GM21447 (cell line): ENCODE measurements around the gene PDP2.

Experiments used
- ATAC-seq: cut with Tn5 transposase; IDR thresholded peaks from one replicate; pipeline ENCODE4 v1.9.1; 2021; ENCODE audit not compliant: unreplicated experiment

PDP2 gene

DNA sequence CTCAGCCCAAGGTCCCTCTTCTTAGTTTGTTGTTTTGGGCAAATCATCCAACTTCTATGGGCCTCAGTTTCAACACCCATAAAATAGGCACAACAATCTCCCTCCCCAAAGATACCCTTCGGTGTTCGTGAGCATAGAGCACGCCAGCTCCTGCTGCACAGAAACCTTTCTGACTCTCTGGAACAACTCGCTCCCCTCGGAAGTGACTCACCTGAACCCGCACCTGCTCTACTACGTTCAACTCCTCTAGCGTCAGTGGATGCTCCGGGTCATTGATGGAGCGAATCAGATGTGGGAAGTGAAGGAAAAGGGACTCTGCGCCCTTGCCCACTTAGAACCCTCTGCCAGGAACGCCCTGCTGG is 53.4 kb downstream of the PDP2 start:
- ATAC-seq = peak; percentile 22

DNA sequence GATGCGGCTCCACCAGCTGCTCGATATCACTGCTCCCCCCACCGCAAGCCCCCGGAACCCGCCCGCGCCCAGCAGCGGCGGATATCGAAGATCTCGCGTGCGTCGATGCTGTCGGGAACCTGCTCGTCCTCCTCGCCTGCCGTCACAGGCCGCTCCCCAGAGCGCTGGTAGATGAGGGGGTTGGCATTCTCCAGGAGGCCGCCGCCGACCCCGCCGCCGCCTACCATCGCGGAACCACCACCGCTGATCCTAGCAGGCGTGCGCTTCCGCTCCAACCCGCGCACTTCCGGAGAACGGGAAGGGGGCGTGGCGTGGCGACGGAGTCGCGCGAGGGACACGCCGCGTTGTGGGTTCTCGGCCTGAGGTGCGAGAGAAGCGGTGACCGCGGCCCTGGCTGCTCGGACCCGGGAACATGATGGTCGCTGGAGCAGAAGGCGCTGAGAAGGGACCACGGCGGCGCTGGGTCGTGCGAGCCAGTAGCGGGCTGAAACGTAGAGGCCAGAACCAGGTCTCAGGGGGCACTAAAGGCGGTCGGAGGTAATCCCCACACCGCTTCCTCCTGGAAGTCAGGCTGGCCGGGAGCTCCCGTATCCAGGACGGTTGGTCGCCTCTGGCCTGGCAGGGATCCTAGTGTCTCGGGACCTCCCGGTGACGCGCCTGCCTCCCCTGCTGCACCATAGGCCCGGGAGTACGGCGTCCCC is 54.0 kb downstream of the PDP2 start, which contains the start of gene CIAO2B:
Gene CIAO2B (minus strand): TSS at position 265 of the 701 bp plus-strand sequence. CDS start 38 bp downstream, at position 227.
- ATAC-seq = peak; percentile 66

DNA sequence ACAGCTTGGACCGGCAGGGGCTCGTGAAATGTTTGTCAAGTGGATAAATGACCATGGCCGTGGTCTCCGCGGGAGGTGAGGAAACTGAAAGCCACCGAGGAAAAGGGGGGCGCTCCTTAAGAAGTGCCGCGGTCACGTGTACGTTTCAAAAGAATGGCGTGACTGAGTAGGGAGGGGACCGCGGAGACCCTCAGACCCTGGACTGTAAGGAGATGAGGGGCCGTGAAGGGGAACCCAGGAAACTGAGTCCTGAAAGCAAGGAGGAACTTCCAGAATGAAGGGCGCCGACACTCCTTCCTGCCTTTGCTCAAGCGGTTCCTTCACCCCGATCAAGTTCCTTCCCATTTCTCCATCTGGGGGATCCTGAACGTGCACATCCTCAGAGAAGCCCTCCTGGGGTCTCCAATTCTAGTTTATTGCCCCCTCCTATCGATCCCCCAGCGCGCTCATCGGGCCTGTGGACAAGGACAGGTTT is 54.6 kb downstream of the PDP2 start:
- ATAC-seq = peak; percentile 14

DNA sequence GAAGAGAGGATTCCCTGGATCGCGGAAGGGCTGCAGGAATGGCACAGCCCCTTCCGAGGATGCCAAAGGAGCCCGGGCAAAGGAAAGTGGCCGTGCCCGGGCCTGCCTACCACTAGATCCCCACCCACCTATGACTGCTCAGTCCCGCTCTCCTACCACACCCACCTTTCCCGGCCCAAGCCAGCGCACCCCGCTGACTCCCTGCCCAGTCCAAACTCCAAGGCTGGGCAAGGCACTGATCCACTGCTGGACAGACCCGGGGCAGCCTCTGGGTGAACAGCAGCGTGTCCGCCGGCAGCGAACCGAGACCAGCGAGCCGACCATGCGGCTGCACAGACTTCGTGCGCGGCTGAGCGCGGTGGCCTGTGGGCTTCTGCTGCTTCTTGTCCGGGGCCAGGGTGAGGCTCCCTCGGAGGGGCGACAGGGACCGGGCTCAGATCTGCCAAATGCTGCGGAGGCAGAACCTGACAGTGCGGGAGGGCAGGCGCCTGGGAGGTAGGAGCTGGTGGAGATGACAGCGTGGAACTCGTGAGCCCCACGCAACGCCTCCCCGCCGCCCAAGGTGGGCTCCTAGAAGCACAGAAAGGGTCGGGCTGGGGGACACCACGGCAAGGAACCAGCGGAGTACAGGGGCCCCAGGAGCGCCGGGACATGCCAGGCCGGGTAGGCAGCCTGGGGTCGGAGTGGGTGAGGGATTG is 55.1 kb downstream of the PDP2 start, which contains the start of gene CES2:
Gene CES2 (plus strand): TSS at position 203 of the 698 bp plus-strand sequence. CDS start 120 bp downstream, at position 323.
- ATAC-seq = no peak

DNA sequence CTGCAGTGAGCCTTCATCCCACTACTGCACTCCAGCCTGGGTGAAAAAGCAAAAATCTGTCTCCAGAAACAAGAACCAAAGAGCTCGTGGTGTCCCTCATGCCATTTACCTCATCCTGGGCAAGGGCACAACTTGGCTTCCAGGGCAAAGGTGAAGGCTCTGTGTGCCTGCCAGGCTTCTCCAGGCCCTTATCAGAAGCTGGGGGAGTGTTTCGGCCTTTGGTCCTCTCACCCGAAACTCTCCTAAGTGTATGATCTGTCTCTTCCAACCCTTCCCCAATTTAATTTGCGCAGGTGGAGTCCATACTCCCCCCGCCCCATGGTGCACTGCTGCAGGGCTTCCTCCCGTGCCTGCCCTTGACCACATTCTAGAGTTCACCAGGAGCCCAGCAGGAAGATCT is 56.1 kb downstream of the PDP2 start:
- ATAC-seq = no peak

DNA sequence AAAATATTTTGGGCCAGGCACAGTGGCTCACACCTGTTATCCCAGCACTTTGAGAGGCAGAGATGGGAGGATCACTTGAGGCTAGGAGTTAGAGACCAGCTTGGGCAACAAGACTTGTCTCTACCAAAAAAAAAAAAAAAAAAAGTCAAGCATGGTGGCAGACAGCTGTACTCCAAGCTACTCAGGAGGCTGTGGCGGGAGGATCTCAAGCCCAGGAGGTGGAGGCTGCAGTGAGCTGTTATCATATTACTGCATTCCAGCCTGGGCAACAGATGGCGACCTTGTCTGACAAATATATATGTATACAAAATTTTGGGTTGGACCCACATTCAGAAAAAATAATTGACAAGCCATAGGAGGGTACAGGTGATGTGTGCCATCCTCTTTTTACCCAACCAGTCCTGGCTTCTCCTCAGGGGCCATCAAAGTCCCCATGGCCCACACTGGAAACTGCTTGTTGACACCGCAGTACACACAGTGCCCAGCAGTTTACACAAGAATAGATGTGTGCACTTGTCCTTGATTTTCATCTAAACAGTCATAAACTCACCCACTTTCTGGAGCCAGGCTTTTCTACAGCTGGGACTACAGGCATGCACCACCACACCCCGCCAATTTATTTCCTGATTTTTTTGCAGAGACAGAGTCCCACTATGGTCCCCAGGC is 56.7 kb downstream of the PDP2 start:
- ATAC-seq = no peak

DNA sequence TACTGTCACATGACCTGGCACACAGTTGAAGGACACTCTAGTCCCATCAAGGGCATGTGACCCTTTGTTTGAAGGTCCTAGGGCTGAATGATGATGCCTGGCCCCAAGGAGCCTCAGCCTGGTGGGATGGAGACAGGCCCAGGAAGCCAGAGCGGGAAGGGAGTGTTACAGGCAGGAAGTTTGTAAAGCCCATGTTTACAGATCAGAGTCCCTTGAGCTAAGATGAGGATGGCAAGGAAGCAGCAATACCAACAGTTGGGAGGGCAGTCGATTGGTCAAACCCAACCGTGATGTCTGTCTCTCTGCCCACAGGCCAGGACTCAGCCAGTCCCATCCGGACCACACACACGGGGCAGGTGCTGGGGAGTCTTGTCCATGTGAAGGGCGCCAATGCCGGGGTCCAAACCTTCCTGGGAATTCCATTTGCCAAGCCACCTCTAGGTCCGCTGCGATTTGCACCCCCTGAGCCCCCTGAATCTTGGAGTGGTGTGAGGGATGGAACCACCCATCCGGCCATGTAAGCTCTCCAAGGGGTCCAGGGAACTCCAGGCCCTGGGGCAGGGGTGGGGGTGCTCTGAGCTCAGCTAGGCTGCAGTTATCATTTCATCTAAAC is 57.5 kb downstream of the PDP2 start:
- ATAC-seq = no peak

DNA sequence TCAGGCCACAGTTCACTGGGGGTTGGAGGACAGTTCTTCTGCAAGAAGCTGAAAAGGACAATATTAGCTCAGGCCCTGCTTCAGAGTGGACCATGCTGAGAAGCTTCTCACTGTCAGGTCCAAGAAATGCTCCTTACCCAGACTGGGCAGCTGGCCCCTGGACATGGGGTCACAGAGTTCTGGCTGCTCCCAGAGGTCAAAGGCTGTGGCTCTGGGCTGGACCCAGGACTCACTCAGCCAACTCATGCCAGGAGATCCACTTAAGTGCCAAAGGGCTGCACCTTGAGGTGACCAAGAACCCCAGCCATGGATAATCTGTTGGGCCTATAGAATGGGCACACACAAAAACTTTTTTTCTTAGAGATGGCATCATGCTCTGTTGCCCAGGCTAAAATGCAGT is 59.1 kb downstream of the PDP2 start:
- ATAC-seq = no peak

DNA sequence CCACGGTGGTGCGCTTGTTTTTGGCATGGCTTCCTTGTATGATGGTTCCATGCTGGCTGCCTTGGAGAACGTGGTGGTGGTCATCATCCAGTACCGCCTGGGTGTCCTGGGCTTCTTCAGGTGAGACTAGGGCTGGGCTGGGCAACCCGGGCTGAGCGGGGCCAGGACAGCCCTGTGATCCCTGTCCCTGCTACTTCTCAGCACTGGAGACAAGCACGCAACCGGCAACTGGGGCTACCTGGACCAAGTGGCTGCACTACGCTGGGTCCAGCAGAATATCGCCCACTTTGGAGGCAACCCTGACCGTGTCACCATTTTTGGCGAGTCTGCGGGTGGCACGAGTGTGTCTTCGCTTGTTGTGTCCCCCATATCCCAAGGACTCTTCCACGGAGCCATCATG is 59.9 kb downstream of the PDP2 start:
- ATAC-seq = no peak
